Sigmoid colon (tissue), 4 donors: ENCODE data around the gene DDX60.

Source experiments
- CTCF ChIP-seq, 4 experiments: fragments of 450-650 bp in 3 of 4; fragments of 200-600 bp in 1 of 4; IDR thresholded peaks; one replicate each; pipeline ENCODE4 v1.5.1; 2016 to 2019; ENCODE audit warnings: antibody characterized with exemption in 4 of 4, mild to moderate bottlenecking in 3 of 4, moderate library complexity in 2 of 4
- POLR2AphosphoS5 ChIP-seq, 4 donors: sonication (generic); formaldehyde crosslinking; IDR thresholded peaks; one replicate each; pipeline ENCODE4 v1.6.1; 2017; ENCODE audit warnings: antibody characterized with exemption in 4 of 4

GRCh38 chr4:168274871-168275270 lies 43.7 kb downstream of the DDX60 start:
- TF ChIP-seq CTCF (IDR thresholded peaks at IDR 0.05) (no peak), POLR2AphosphoS5 (IDR thresholded peaks at IDR 0.05) (no peak)
